NCI-H2196 (cell line): ENCODE measurements around the gene CUL1.
"Not testable (repeated sequence)": the region's sequence is repeated elsewhere in the genome, so short reads cannot be mapped to it uniquely, and the experiment has no call there.

Experiments used
- DNase-seq: peaks from one replicate; lab custom pipeline; 2025; ENCODE audit not compliant: unreplicated experiment; lab: John Stamatoyannopoulos, UW

Gene CUL1

DNA sequence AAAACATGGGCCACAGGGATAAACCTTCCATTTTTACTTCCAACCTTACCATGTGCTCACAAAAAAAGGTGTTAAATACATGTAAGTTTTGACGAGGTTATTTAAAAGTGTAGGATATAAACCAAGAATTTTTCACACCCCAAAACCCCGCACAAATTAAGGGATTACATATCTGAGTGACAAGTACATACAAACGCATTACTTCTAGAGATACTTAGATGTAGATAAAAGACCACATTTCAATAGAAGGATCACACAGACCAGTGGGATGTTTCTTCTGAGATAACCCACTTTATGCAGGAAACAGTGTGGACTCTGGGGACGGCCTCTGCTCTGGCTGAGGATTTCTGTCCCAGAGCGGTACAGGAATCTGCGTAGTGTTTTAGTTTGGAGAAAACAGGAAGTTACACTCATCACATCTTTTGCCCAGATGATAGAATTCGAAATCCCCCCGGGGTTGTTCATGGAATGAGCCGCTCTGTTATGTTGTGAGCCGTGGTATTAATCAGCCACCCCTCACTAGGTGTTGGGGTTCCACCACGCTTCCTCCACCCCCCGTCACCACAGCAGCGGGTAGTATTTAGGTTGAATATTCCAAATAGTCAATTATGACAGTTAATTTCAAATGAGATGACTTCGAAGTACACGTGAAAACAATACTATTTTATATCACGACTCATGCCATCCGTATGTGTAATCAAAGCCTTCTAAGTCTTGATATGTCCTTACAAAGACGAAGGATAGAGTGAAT is 1.3 kb upstream of the CUL1 start:
- no peak for DNase-seq

DNA sequence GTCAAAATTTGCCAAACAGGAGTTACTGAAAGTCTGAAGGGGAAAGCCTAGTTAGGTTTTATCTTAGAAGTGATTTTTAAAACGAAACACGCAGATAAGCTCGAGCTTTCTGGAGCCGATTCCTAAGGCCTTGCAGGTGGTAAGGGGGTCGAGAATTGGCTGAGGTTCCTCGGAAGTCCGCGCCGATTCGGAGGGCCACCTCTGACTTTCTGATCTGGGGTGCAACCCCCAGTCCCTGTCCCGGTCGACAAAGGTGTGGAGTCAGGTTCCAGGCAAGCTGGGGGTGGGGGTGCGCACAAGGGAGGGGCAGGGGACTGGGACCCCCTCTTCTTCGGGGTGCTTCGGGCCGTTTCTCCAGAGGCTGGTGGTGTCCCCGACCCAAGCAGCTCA is 701 bp upstream of the CUL1 start:
- DNase-seq: no peak

DNA sequence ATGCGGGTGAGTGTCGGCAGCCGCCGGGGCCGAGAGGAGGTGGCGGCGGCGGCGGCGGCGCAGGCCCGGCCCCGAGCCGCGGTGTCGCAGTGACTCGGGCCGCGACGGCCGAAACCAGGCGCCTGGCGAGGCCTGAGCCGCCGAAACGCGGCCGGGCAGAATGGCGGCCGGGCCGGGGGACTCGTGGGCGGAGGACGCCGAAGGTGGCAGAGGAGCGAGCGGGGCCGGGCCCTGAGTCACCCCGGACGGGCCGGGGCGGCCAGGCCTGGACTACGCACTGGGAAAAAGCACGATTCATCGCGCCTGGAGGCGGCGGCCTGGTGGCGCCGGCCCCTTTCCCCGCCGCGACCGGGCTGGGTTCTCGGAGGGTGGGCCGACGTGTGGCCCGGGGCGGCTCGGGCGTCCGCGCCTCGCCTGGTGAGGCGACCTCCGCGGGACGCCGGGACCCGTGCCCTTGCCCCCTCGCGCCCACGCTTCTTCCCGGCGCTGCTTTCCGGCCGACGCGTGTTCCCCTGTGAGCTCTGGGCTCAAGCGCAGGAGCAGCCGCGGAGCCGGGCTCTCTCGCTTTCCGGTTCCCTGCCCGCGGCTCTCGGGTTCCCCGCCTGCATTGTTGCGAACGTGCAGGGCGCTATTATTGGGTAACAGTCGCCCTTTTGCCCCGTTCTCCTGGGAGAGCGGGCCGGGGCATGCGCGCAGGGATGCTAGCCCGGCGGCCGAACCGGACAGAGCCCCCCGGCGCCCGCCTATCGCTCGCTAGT is 500 bp downstream of the CUL1 start:
- peak; percentile 41 for DNase-seq

DNA sequence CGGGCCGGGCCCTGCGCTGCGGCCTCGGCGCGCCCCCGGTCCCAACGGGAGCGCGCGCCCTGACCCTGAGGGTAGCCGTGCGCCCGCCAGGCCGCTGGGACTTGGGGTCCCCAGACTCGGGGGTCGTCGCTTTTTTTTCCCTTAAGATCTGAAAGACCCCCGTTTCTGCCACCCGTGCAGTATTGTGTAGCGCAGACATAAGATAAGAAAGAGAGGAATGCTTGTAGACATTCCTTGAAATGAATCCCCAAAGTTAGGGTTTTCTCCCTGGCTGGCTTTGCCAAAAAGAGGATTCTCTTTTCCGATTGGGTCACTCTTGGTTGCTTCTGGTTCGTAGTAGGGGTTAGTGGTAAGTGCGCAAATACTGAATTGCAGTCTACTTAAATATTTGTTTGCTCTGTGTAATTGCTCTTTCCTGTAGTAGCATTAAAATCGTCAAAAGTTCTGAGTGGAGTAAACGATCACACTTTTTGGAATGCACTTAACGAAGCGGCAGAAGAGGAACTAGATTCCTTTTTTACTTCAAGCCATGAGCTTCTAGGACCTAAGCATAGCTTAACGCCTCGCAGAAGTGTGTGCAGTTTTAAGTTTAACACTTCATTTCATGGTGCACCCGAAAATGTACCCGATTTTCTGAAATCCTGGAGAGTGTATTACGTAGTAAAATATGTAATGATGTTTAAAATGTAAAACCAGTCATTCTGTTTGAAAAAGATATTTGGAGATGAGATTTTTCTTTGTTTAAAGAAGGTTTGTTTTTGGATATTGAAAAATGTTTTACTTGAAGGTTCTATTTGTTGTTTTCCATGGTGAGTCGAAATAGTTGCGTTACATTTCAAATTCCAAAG is 1.3 kb downstream of the CUL1 start:
- peak; percentile 41 for DNase-seq

DNA sequence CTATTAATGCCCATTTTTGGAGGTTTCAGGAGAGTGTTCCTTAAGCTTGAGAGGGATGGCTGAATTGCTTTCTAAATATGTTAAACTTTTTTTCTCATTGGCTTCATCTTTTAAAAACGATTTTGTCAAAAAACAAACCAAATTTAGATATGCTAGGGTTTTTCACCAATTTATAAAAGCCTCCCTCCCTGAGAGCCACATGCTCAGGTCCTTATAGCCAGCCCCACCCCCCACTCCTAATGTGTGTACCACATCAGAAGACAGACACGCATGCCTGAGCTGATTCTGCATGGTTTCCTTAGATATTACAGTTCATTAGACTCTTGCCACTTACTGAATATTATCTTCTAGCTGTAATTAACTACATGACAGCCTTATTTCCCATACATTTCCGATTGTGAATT is 2.0 kb downstream of the CUL1 start:
- DNase-seq: no peak

DNA sequence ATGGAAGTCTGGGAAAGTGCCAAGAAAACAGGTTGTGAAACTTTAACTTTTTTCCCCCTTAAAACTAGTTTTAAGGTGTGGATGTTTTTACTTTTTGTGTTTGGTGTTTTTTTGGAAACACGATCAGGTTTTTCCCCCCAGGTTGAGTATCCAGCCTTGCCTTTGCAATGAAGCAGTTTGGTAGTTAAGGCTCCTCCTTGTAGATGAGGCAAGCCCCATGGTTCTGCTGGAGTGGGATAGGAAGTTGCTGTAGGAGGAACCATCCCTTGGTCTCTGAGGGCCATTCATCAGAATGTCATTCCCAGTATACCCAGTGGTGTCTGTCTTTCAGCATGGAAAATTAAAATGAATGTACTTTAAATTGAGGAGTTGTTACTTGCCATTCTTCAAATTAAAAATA is 2.7 kb downstream of the CUL1 start:
- no peak for DNase-seq

DNA sequence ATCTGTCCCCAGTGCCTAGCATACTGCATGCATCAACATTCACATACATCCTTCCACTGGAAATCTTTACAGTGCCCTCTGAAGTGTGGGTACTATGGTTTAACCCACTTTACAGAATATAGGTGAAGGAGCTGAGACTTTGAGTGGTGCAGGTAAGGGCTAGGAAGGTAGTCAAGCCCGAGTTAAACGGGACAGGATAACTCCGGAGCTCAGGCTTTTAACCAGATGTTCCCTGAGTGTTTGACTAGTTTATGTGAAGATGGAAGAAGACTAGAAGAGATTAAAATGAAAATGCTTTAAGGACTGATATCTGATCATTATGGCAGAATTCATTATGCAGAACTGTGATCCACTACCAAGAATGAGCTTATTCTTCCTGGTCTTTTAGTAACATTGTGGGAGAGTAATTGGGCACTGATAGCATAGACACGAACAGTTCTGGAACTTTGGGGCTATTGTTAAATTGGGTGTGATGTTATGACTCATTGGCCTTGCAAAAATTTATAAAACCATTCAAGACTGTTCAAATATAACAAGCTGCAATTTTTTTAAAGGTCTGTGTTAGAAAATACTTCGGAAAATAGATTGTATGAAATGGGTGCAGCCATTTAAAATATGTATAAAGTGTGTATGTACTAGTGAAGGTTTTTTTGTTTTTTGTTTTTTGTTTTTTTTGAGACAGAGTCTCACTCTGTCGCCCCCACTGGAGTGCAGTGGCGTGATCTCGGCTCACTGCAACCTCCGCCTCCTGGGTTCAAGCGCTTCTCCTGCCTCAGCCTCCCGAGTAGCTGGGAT is 4.4 kb downstream of the CUL1 start:
- no peak for DNase-seq

DNA sequence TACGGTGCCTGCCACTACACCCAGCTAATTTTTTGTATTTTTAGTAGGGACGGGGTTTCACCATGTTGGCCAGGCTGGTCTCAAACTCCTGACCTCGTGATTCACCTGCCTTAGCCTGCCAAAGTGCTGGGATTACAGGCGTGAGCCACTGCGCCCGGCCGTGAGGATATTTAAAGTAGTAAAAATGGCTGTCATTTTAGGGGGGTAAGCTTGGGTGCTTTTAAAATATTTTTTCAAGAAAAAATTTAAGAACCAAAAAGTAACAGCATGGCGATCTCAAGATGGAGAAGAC is 4.9 kb downstream of the CUL1 start:
- not testable (repeated sequence) for DNase-seq

DNA sequence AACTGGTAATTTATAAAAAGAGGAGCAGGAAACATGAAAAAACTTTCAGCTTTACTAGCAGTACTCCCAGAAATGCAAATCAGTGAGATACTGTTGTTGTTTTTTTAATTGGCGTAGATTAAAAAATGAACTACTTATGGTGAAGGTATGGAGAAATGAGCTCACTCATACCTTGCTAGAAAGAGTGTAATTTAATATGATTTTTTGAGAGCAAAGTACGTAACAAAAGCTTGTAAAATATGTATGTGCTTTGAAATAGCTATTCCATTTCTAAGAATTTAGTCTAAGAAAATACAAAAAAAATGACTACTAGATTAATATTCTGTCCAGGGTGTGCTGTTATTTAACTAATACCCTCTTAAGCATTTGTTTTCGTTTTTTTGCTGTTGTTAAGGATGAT is 5.5 kb downstream of the CUL1 start:
- no peak for DNase-seq

DNA sequence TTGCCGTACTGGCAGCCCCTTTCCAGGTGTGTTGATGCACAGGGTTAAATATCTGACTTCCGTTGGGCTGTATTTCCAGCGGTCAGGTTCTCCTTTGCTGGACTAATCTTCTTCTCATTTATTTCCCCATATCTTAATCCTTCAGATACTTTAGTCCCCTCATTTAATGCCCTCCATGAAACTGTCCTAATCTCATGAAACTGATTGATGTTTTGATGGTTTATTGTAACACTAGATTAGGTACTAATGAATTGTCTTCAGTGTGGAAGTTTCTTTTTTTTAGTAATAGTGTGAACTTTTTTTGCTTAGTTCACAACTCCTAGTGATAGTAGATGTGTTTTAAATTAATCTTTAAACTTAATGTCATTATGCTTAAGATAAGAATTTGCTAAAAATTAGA is 6.3 kb downstream of the CUL1 start:
- no peak for DNase-seq

DNA sequence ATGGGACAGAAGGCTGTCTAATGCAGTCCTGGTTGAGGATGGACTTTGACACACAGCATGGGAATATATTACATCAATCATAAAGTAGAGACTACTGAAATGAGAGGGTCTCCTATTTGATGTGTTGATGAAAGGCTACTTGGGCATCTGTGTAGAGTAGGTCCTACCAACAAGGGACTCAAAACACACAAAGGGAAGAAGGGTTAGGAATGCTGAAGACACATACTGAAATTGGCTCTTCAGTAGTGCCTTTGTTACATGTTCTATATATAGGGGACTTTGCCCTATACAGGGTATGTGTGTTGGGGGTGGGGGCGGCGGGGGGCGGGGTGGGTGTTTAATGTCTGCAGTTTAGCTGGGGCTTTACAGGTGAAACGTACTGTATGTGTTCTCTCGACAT is 7.7 kb downstream of the CUL1 start:
- DNase-seq: no peak

DNA sequence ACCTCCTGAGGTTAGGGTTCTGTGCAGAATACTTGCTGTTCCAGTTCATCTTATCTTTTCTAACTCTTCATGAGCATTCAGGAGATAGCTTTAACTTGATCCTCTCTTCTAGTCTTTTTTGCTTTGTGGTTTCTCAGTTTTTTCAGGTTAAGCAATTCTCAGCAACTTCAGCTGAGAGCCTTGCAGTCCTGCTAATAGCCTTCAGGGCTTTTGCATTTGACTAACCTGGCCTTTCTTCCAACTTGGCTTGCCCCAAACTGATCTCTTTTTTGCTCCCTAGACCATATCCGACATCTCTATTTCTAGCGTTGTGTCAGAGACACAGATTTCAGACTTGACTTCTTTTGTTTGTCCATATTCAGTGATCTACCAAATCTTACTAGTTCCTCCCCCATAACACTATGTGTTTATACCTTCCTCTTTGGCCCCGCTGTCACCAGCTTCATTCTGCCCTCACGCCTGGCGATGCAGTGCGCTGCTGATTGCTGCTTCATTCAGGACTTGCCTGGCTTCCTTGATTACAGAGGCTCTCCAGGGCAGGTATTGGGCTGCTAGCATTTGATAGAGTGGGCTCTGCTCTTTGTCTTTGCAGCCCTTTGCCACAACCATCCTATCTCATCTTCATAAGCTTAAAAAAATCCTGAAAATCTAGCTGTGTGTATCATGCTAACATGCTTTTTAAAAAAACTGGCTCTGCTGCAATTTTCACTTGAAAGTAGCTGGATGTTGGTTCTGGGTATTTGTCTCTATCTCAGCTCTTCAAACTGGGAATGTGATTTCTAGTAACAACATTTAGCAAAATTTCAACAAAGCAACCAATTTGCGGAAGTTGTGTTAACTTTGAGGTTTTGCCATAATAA is 9.6 kb downstream of the CUL1 start:
- DNase-seq: no peak

DNA sequence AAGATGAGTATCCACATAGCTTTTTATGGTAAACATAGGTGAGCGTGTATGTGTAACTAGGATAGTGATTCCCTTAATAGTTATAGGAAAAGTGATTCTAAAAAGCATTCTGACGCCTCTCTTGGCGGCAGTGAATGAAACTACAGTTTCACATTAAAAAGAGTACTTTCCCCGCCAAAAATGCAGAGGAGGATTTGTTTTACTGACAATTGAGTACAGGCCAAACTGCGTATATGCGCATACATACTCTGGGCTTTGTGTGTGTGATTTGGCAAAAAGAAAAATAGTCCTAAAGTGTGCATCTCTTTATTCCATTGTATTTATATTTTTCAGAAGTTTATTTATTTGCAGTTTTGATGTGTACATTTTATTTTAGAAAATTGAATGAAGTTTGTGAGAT is 10.3 kb downstream of the CUL1 start:
- no peak for DNase-seq

DNA sequence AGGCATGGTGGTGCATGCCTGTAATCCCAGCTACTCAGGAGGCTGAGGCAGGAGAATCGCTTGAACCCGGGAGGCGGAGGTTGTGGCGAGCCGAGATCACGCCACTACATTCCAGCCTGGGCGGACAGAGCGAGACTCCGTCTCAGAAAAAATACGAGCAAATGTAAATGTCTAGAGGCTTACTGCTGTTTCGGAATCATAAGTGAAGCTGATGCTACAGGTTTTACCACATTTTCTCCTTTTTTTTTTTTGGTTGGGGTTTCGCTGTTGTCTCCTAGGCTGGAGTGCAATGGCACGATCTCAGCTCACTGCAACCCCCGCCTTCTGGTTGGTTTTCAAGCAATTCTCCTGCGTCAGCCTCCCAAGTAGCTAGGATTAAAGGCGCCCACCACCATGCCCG is 11.7 kb downstream of the CUL1 start:
- DNase-seq: not testable (repeated sequence)

DNA sequence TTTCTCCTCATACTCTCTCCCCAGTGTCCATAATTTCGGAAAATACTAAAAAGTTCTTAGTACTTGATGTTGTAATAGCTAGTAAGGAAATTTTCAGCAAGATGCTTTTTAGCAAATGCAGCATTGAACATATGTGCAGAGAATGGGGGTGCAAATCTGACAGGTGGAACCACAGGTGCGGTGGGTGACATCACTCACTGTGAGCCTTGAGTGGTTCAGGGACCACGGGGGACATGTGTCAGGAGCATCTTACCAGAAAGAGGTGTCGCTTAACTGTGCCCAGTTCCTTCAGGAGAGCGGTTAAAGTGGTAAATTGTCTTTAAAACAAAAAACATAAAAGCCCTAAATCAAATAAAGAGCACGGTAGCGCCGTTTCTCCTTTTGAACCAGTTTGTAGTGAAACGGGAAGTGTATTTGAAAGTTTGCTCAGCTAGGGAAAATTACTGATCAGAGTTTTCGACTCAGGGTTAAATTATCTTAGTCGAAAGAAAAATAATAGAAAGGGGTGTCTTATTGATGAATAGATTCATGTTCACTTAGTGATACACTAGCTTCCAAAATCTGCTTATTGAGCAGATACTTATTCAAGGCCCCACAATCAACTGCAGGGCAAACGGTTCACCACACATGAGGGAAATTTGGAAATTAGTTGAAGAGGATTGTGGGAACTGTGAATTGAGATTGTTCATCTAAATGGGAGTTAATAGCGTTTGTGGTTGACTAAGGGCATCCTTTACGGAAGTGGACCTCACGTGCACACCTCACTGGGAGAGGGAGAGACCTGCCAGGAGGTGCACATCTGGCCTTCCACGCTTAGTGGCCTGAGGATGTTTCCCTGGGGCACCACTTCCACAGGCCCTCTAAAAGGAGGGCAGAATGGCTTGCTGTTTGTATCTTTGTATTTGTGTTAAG is 12.7 kb downstream of the CUL1 start:
- DNase-seq: no peak

DNA sequence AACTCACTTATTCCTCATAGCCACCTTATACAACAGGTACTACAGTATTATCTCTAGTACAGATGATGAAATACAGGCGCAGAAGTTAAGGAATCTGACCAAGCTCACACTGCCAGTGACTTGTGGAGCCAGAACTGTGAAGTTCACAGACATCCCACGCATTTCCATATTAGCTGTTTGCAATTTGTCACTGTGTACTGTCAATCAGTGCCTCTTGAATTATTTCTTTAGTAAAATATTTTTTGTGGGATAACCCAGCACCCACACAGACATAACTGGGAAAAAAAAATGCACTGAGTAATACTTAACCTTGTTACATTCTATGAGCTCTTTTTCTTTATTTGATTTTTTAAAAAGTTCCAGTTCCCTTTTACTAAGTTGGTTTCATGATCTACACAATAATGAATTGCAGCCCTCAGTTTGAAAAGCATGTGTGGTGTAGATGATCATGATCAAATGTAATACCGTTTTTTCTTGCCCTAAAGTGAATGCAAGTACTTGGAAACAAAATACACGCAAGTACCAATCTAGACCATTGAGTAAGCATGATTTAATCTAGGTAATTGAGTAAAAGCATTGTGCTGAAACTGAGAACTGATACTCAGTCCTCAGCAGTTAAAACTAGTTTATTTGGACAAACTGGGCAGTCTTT is 14.1 kb downstream of the CUL1 start:
- DNase-seq: no peak

DNA sequence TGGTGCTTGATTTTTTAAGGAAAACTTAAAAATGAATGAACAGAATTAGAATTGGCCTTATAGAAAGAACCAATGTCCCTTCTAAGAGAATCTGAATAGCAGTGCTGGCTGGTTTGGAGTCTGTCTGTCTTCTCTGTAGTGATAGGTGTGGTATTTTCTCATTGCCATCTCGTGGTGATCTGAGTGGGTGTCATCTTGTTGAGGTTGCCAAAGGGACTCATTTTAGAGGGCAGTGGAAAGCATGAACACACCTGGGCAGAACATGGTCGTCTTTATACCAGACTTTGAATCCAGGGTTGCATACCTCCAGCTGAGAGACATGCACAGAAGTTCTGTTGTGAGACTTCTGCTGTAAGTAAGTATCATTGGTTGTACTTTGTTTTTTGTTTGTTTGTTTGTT is 15.8 kb downstream of the CUL1 start:
- no peak for DNase-seq

DNA sequence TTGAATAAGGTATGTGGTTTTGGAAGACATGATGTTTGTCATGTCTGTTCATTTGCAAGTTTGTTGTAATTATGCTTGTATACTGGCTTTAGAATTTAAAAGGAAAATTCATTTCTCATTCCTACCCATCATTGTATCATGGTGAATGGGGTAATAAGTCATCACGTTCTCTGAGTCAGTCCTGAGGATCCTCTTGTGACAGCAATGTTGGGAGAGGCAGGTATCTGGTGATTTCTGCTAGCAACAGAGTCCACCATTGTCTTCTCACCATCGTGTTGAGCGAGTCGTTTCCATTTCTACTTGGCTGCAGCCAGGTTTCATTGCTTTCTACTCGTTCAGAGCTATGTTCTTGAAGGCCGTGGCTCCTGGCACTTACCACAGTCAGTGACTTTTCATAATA is 16.3 kb downstream of the CUL1 start:
- no peak for DNase-seq
